ENCODE results near the gene R3HDM1. TPM values are rescaled to one million over a fixed set of nuclear protein-coding genes. Genes with fewer than 3 reads are reported as not detected.

The R3HDM1 gene
- total and polyA plus RNA-seq, 2 experiments from 2014 or later = 9.1 to 10.9 TPM

DNA sequence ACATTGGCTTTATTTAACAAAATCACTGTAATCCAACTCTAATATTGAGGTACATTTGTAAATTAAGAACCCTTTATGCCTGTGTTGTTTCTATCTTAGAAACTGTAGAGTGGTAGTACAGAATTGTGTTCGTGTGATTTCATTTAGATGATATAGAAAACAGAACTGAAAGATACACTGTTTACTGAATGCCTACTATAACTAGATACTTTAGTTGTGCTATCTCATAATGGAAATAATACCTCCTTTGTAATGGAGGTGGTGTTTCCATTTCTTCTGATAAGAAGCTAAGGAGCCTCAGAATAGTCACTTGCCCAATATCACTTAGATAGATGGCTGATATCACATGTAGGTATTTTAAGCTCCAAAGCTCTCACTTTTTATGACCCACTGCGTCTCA is 147.8 kb downstream of the R3HDM1 start:
- no peaks in the 10 kb centered on the region for H4K20me1 ChIP-seq (ENCODE audit: insufficient read depth, poor library complexity, severe bottlenecking)
- H3K4me2 ChIP-seq = no peak overlapping the region
- no peaks in the 10 kb centered on the region for H3K4me1 ChIP-seq (ENCODE audit: insufficient read depth)
- DNase-seq (ENCODE audit: low spot score) = no peak
- no peaks in the 10 kb centered on the region for H3K9me2 ChIP-seq (replicated peaks; ENCODE audit: insufficient read depth)
- TF ChIP-seq EZH2phosphoT487 (IDR thresholded peaks at IDR 0.05; ENCODE audit: low read depth, severe bottlenecking, unreplicated experiment) (no peak), EZH2 (IDR thresholded peaks at IDR 0.05; ENCODE audit: borderline replicate concordance) (no peak)
- TF ChIP-seq, protein P1, sequence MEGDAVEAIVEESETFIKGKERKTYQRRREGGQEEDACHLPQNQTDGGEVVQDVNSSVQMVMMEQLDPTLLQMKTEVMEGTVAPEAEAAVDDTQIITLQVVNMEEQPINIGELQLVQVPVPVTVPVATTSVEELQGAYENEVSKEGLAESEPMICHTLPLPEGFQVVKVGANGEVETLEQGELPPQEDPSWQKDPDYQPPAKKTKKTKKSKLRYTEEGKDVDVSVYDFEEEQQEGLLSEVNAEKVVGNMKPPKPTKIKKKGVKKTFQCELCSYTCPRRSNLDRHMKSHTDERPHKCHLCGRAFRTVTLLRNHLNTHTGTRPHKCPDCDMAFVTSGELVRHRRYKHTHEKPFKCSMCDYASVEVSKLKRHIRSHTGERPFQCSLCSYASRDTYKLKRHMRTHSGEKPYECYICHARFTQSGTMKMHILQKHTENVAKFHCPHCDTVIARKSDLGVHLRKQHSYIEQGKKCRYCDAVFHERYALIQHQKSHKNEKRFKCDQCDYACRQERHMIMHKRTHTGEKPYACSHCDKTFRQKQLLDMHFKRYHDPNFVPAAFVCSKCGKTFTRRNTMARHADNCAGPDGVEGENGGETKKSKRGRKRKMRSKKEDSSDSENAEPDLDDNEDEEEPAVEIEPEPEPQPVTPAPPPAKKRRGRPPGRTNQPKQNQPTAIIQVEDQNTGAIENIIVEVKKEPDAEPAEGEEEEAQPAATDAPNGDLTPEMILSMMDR (IDR thresholded peaks at IDR 0.05; ENCODE audit: poor library complexity) = no peak
- no peaks in the 10 kb centered on the region for H3K27me3 ChIP-seq
- no peaks in the 10 kb centered on the region for H3K9me3 ChIP-seq (ENCODE audit: low read depth)
- no peaks in the 10 kb centered on the region for H3K79me2 ChIP-seq
- no peaks in the 10 kb centered on the region for H3K36me3 ChIP-seq (replicated peaks; ENCODE audit: insufficient read depth, low read depth)
- H2AFZ ChIP-seq = no peak overlapping the region
- WGBS (ENCODE audit: low lambda C conversion rate, missing lambda C conversion rate) = 98% methylated on average over 2 of the region's 2 CpGs
- H3K27ac ChIP-seq = no peak overlapping the region
- no peak overlapping the region for H3K4me3 ChIP-seq

DNA sequence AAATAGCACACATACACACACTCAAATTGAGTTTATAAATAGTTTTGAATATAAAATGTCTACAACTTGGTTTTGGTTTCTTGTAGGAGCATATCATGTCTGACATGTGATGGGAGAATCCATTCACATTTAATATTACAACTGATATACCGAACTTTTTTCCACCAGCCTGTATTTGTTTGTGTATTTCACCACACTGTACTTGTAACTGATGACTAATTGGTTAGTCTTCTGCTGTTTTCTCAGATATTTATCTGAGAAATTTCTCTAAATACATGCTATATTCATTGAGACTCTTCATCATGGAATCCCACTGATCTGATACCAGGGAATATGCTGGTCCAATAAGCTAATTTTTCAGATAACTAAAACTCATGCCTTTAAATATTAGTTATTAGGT is 154.1 kb downstream of the R3HDM1 start:
- no peaks in the 10 kb centered on the region for H3K36me3 ChIP-seq (replicated peaks; ENCODE audit: insufficient read depth, low read depth)
- no peaks in the 10 kb centered on the region for H3K4me1 ChIP-seq (ENCODE audit: insufficient read depth)
- H3K27ac ChIP-seq = no peak overlapping the region
- no peaks in the 10 kb centered on the region for H3K79me2 ChIP-seq
- no peak overlapping the region for H2AFZ ChIP-seq
- H3K9me2 ChIP-seq (replicated peaks; ENCODE audit: insufficient read depth) = no peaks in the 10 kb centered on the region
- no peaks in the 10 kb centered on the region for H3K27me3 ChIP-seq
- no peaks in the 10 kb centered on the region for H3K9me3 ChIP-seq (ENCODE audit: low read depth)
- no peak for DNase-seq (ENCODE audit: low spot score)
- TF ChIP-seq, protein P1 (IDR thresholded peaks at IDR 0.05; ENCODE audit: poor library complexity) = no peak
- TF ChIP-seq EZH2 (IDR thresholded peaks at IDR 0.05; ENCODE audit: borderline replicate concordance) (no peak), EZH2phosphoT487 (IDR thresholded peaks at IDR 0.05; ENCODE audit: low read depth, severe bottlenecking, unreplicated experiment) (no peak)
- no peak overlapping the region for H3K4me3 ChIP-seq
- H3K4me2 ChIP-seq = no peak overlapping the region
- no peaks in the 10 kb centered on the region for H4K20me1 ChIP-seq (ENCODE audit: insufficient read depth, poor library complexity, severe bottlenecking)
- 88% methylated on average over 1 of the region's 1 CpG for WGBS (ENCODE audit: low lambda C conversion rate, missing lambda C conversion rate)

DNA sequence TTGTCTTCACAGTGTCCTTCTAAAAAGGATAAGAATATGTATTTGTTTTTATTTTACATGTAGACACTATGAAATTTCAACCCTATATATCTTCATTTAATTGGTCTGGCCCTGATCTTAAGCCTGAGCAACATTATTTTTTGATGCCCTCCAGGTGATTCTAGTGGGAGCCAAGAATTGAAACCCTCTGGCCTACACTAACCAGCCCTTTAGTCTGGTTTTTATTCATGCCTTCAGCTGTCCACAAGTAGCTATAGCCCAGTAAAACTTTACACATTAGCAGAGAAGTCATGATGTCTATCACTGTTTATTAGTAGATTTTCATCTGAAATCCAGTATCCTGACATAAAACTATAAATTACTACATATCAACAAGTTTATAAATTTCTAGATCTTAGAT is 157.7 kb downstream of the R3HDM1 start:
- Histone ChIP-seq H3K9me2 (replicated peaks; ENCODE audit: insufficient read depth) (no peaks in the 10 kb centered on the region), H4K20me1 (ENCODE audit: insufficient read depth, poor library complexity, severe bottlenecking) (no peaks in the 10 kb centered on the region), H3K4me3 (no peak overlapping the region), H3K27ac (no peak overlapping the region), H3K36me3 (replicated peaks; ENCODE audit: insufficient read depth, low read depth) (no peaks in the 10 kb centered on the region), H3K9me3 (ENCODE audit: low read depth) (no peaks in the 10 kb centered on the region), H3K4me2 (no peak overlapping the region), H3K4me1 (ENCODE audit: insufficient read depth) (no peaks in the 10 kb centered on the region), H3K79me2 (no peaks in the 10 kb centered on the region), H3K27me3 (no peaks in the 10 kb centered on the region), H2AFZ (no peak overlapping the region)
- TF ChIP-seq EZH2 (IDR thresholded peaks at IDR 0.05; ENCODE audit: borderline replicate concordance) (no peak), EZH2phosphoT487 (IDR thresholded peaks at IDR 0.05; ENCODE audit: low read depth, severe bottlenecking, unreplicated experiment) (no peak)
- TF ChIP-seq, protein P1 (IDR thresholded peaks at IDR 0.05; ENCODE audit: poor library complexity) = no peak
- no peak for DNase-seq (ENCODE audit: low spot score)

- H4K20me1 ChIP-seq (ENCODE audit: insufficient read depth, poor library complexity, severe bottlenecking) = no peaks in the 10 kb centered on the region
- H3K9me2 ChIP-seq (replicated peaks; ENCODE audit: insufficient read depth) = no peaks in the 10 kb centered on the region
- no peaks in the 10 kb centered on the region for H3K4me1 ChIP-seq (ENCODE audit: insufficient read depth)
- WGBS (ENCODE audit: low lambda C conversion rate, missing lambda C conversion rate) = 94% methylated on average over 3 of the region's 3 CpGs
- no peak overlapping the region for H2AFZ ChIP-seq
- no peaks in the 10 kb centered on the region for H3K9me3 ChIP-seq (ENCODE audit: low read depth)
- H3K79me2 ChIP-seq = no peaks in the 10 kb centered on the region
- H3K36me3 ChIP-seq (replicated peaks; ENCODE audit: insufficient read depth, low read depth) = no peaks in the 10 kb centered on the region
- H3K4me3 ChIP-seq = no peak overlapping the region
- no peak overlapping the region for H3K4me2 ChIP-seq
- no peaks in the 10 kb centered on the region for H3K27me3 ChIP-seq
- no peak overlapping the region for H3K27ac ChIP-seq
- no peak for DNase-seq (ENCODE audit: low spot score)
- TF ChIP-seq EZH2 (IDR thresholded peaks at IDR 0.05; ENCODE audit: borderline replicate concordance) (no peak), EZH2phosphoT487 (IDR thresholded peaks at IDR 0.05; ENCODE audit: low read depth, severe bottlenecking, unreplicated experiment) (no peak)
- TF ChIP-seq, protein P1 (IDR thresholded peaks at IDR 0.05; ENCODE audit: poor library complexity) = no peak
Observed at GRCh38 chr2:135689679-135690078, 158.4 kb downstream of the R3HDM1 start.
